NT2/D1 (cell line): Measurements from ENCODE around the gene TGFB1I1.

Experiments
- YY1 ChIP-seq: IDR thresholded peaks from 2 replicates; pipeline ENCODE4 v1.6.1; 2011; ENCODE audit not compliant: insufficient read length, insufficient read depth
- ZNF274 ChIP-seq: IDR thresholded peaks from 2 replicates; pipeline ENCODE4 v1.6.1; 2011; ENCODE audit warnings: mild to moderate bottlenecking, low read depth, low read length

- TF ChIP-seq ZNF274 (no peak), YY1 (no peak)
Measured at GRCh38 chr16:31471241-31471874, 594 bp upstream of the TGFB1I1 start.
